HCT116 (cell line): ENCODE results near the gene MPHOSPH6. TPM values are rescaled to one million over a fixed set of nuclear protein-coding genes. Genes with fewer than 3 reads are reported as not detected.

Source experiments
- ATAC-seq: fragments of 200-7000 bp; cut with Tn5 transposase; 2 replicates; pipeline ENCODE4 v1.9.1; 2020; ENCODE audit warnings: mild to moderate bottlenecking, moderate library complexity
- BruUV-seq: library from RNA; stranded (reverse); fragments of 400-500 nt; replicated peaks from 2 replicates; lab custom pipeline; 2021; lab: Mats Ljungman, UMichigan
- CTCF ChIA-PET: fragments of 300-600 bp; sonication (Branson Sonifier 250); formaldehyde crosslinking; loops from one replicate; lab custom pipeline; 2021; ENCODE audit warnings: antibody characterized with exemption; lab: Charles Lee
- POLR2A ChIA-PET: fragments of 300-600, 350-600 bp; sonication (Branson Sonifier 250); formaldehyde crosslinking; loops from one replicate; lab custom pipeline; 2021; ENCODE audit warnings: antibody characterized with exemption; lab: Charles Lee
- RAD21 ChIA-PET, 2 experiments: fragments of 300-600 bp; sonication (Branson Sonifier 250); formaldehyde crosslinking; loops; one replicate each; lab custom pipeline; 2023; ENCODE audit warnings: low total read pairs in 2 of 2; ENCODE audit not compliant: uncharacterized antibody in 2 of 2, unreplicated experiment in 2 of 2, low non-redundant PET in 1 of 2; lab: Charles Lee
- DNase-seq: peaks from one replicate; pipeline ENCODE4 v3.0.0-alpha.2; 2010; ENCODE audit warnings: low read depth, low spot score
- H2AFZ ChIP-seq: fragments of 200-600 bp; shearing (Covaris generic), sonication (generic); 2 replicates; pipeline ENCODE4 v1.6.1; 2017; ENCODE audit warnings: low read depth, mixed run types, mixed read lengths, antibody characterized with exemption, low read length; ENCODE audit not compliant: poor library complexity, severe bottlenecking
- H3K27ac ChIP-seq: 2 replicates; pipeline ENCODE4 v1.5.1; 2012; ENCODE audit warnings: low read depth, low read length
- H3K27me3 ChIP-seq: fragments of 200-600 bp; sonication (generic); 2 replicates; pipeline ENCODE4 v1.6.1; 2016; ENCODE audit warnings: mixed run types, low read length, mixed read lengths; ENCODE audit not compliant: insufficient read depth
- H3K36me3 ChIP-seq, 2 experiments: fragments of 200-500 bp in 1 of 2; fragments of 200-600 bp in 1 of 2; sonication (Bioruptor generic) in 1 of 2; sonication (generic) in 1 of 2; 2 replicates each; pipeline versions ENCODE4 v1.5.1 to v1.6.1; 2014 to 2016; ENCODE audit warnings: low read length in 2 of 2, inconsistent platforms in 1 of 2, mixed read lengths in 1 of 2, mixed run types in 1 of 2; ENCODE audit not compliant: insufficient read depth in 2 of 2, control insufficient read depth in 1 of 2
- H3K4me1 ChIP-seq, 2 experiments: fragments of 200-600 bp in 1 of 2; sonication (generic) in 1 of 2; 2 replicates each; pipeline versions ENCODE4 v1.5.1 to v1.6.1; 2012 to 2017; ENCODE audit warnings: low read length in 2 of 2, inconsistent platforms in 1 of 2, mild to moderate bottlenecking in 1 of 2, mixed read lengths in 1 of 2, mixed run types in 1 of 2, moderate library complexity in 1 of 2; ENCODE audit not compliant: insufficient read depth in 2 of 2, control insufficient read depth in 1 of 2
- H3K4me2 ChIP-seq: fragments of 200-600 bp; sonication (generic); 2 replicates; pipeline ENCODE4 v1.6.1; 2017; ENCODE audit warnings: mixed run types, low read length, mixed read lengths
- H3K4me3 ChIP-seq, 2 experiments: fragments of 200-600 bp in 1 of 2; sonication (generic) in 1 of 2; replicated peaks in 1 of 2; 2 replicates each; pipeline ENCODE4 v1.5.1; 2011 to 2016; ENCODE audit warnings: low read length in 2 of 2, control low read depth in 1 of 2, low read depth in 1 of 2, mild to moderate bottlenecking in 1 of 2, mixed read lengths in 1 of 2, mixed run types in 1 of 2
- H3K79me2 ChIP-seq: fragments of 200-600 bp; sonication (generic); 2 replicates; pipeline ENCODE4 v1.6.1; 2017; ENCODE audit warnings: mild to moderate bottlenecking, mixed run types, low read length, moderate library complexity, mixed read lengths; ENCODE audit not compliant: insufficient read depth
- H3K9ac ChIP-seq: fragments of 200-600 bp; sonication (generic); 2 replicates; pipeline ENCODE4 v1.6.1; 2016; ENCODE audit warnings: low read length, mixed read lengths
- H3K9me2 ChIP-seq: fragments of 200-600 bp; sonication (generic), shearing (Covaris generic); 2 replicates; pipeline ENCODE4 v1.6.1; 2017; ENCODE audit warnings: mixed run types, mild to moderate bottlenecking, moderate library complexity; ENCODE audit not compliant: insufficient read depth
- H3K9me3 ChIP-seq, 2 experiments: fragments of 200-500 bp in 1 of 2; fragments of 200-600 bp in 1 of 2; sonication (Bioruptor generic) in 1 of 2; sonication (generic) in 1 of 2; 2 replicates each; pipeline ENCODE4 v1.6.1; 2014 to 2017; ENCODE audit warnings: low read length in 2 of 2, mixed read lengths in 2 of 2, inconsistent platforms in 1 of 2, low read depth in 1 of 2, mild to moderate bottlenecking in 1 of 2, mixed run types in 1 of 2, moderate library complexity in 1 of 2; ENCODE audit not compliant: control insufficient read depth in 1 of 2, insufficient read depth in 1 of 2
- H4K20me1 ChIP-seq: fragments of 200-600 bp; sonication (generic), shearing (Covaris generic); 2 replicates; pipeline ENCODE4 v1.6.1; 2017; ENCODE audit warnings: mixed run types, mild to moderate bottlenecking, moderate library complexity; ENCODE audit not compliant: insufficient read depth
- ATF3 ChIP-seq: IDR thresholded peaks from 2 replicates; pipeline ENCODE4 v1.6.1; 2012
- CEBPB ChIP-seq: IDR thresholded peaks from 2 replicates; pipeline ENCODE4 v1.6.1; 2012; ENCODE audit warnings: low read depth
- CTCF ChIP-seq, 3 experiments: fragments of 200-600 bp in 1 of 3; sonication (generic) in 1 of 3; IDR thresholded peaks in 2 of 3; conservative IDR thresholded peaks in 1 of 3; 2 replicates each; pipeline ENCODE4 v1.5.1; 2012 to 2017; ENCODE audit warnings: low read depth in 2 of 3, low read length in 2 of 3, antibody characterized with exemption in 1 of 3, borderline replicate concordance in 1 of 3, control low read depth in 1 of 3, mild to moderate bottlenecking in 1 of 3, mixed read lengths in 1 of 3, mixed run types in 1 of 3, moderate library complexity in 1 of 3; ENCODE audit not compliant: insufficient read depth in 1 of 3
- EZH2phosphoT487 ChIP-seq: fragments of 200-600 bp; IDR thresholded peaks from 2 replicates; pipeline ENCODE4 v1.6.1; 2018; ENCODE audit warnings: antibody characterized with exemption, borderline replicate concordance
- FOSL1 ChIP-seq: IDR thresholded peaks from 2 replicates; pipeline ENCODE4 v1.6.1; 2012; ENCODE audit warnings: low read depth
- MAX ChIP-seq: IDR thresholded peaks from 2 replicates; pipeline ENCODE4 v1.6.1; 2012
- POLR2AphosphoS5 ChIP-seq: IDR thresholded peaks from 2 replicates; pipeline ENCODE4 v1.6.1; 2011; ENCODE audit warnings: mild to moderate bottlenecking, low read depth, low read length, moderate library complexity
- RAD21 ChIP-seq: IDR thresholded peaks from 2 replicates; pipeline ENCODE4 v1.6.1; 2012; ENCODE audit warnings: low read depth, mild to moderate bottlenecking
- SIN3A ChIP-seq: IDR thresholded peaks from 2 replicates; pipeline ENCODE4 v1.6.1; 2012; ENCODE audit warnings: low read depth
- SP1 ChIP-seq: IDR thresholded peaks from 2 replicates; pipeline ENCODE4 v1.6.1; 2012; ENCODE audit warnings: low read depth
- SRF ChIP-seq: IDR thresholded peaks from 2 replicates; pipeline ENCODE4 v1.6.1; 2012; ENCODE audit warnings: low read depth
- TCF7L2 ChIP-seq: IDR thresholded peaks from 2 replicates; pipeline ENCODE4 v1.7.0; 2011; ENCODE audit warnings: borderline replicate concordance, inconsistent platforms; ENCODE audit not compliant: insufficient read depth, insufficient read length; ENCODE audit errors: extremely low read depth
- ZFX ChIP-seq: fragments of 450-650 bp; IDR thresholded peaks from 2 replicates; pipeline ENCODE4 v1.6.1; 2017
- ZNF274 ChIP-seq: fragments of 200-500 bp; sonication (Bioruptor generic); IDR thresholded peaks from 2 replicates; pipeline ENCODE4 v1.6.1; 2014; ENCODE audit warnings: mild to moderate bottlenecking, low read depth, low read length, inconsistent platforms
- intact Hi-C: fragments of 100-400 bp; cut with micrococcal nuclease; formaldehyde crosslinking; loops from 2 replicates; pipeline ENCODE4 v1.10.0; 2022
- total RNA-seq: library from RNA; stranded (reverse); gene quantifications from one replicate; pipeline ENCODE4 v1.2.1, GENCODE V29; 2021; ENCODE audit not compliant: unreplicated experiment

The MPHOSPH6 gene
- total RNA-seq, 1 experiment from 2014 or later = 52.2 TPM

- Histone ChIP-seq H3K4me2 (no peak overlapping the region), H3K9ac (no peak overlapping the region), H3K4me1 (no peaks in the 10 kb centered on the region), H3K27me3 (peaks cover 76% of the 10 kb centered on the region), H3K27ac (no peak overlapping the region), H2AFZ (no peak overlapping the region), H3K9me3 (no peaks in the 10 kb centered on the region), H3K9me2 (no peaks in the 10 kb centered on the region), H4K20me1 (no peaks in the 10 kb centered on the region), H3K4me3 (no peak overlapping the region), H3K79me2 (no peaks in the 10 kb centered on the region), H3K36me3 (no peaks in the 10 kb centered on the region)
- DNase-seq (no peak), ATAC-seq (no peak)
- ChIA-PET POLR2A (no interaction called here), CTCF (no interaction called here), RAD21 (no interaction called here)
- BruUV-seq = no TSS peak
- no peak for TF ChIP-seq SIN3A
- TF ChIP-seq ATF3 = no peak
- TF ChIP-seq SP1 = no peak
- no peak for TF ChIP-seq CEBPB
- TF ChIP-seq FOSL1 = no peak
- no peak for TF ChIP-seq SRF
- no peak for TF ChIP-seq ZNF274
- TF ChIP-seq CTCF (IDR thresholded peaks at IDR 0.05 in 2 of 3, conservative IDR thresholded peaks at IDR 0.05 in 1 of 3; ENCODE audit: borderline replicate concordance in 1 of 3, insufficient read depth in 1 of 3, low read depth in 2 of 3, low read length in 2 of 3) = no peak
- TF ChIP-seq MAX = no peak
- no peak for TF ChIP-seq ZFX
- TF ChIP-seq TCF7L2 = no peak
- TF ChIP-seq EZH2phosphoT487 = no peak
- TF ChIP-seq POLR2AphosphoS5 = no peak
- no peak for TF ChIP-seq RAD21
- intact Hi-C loops = no loop called here
Measured at GRCh38 chr16:82187829-82188228, 17.8 kb upstream of the MPHOSPH6 start.
